ENCODE data around the gene PDE4A.
"Not testable (repeated sequence)": the region's sequence is repeated elsewhere in the genome, so short reads cannot be mapped to it uniquely, and the experiment has no call there.

PDE4A gene

GRCh38 chr19:10424011-10424637 lies 3.8 kb downstream of the PDE4A start:
- in situ Hi-C loops (cut with HindIII; ENCODE audit: low sequenced_read_pairs) = no loop called here

- in situ Hi-C loops (cut with HindIII; ENCODE audit: low sequenced_read_pairs) = no loop called here
Observed at GRCh38 chr19:10427169-10427568, 6.8 kb downstream of the PDE4A start.

- in situ Hi-C loops (cut with HindIII; ENCODE audit: low sequenced_read_pairs) = no loop called here
Observed at GRCh38 chr19:10428996-10429381, 8.7 kb downstream of the PDE4A start.

- in situ Hi-C loops (cut with HindIII; ENCODE audit: low sequenced_read_pairs) = no loop called here
Observed at GRCh38 chr19:10430505-10431253, 10.3 kb downstream of the PDE4A start.

- in situ Hi-C loops (cut with HindIII; ENCODE audit: low sequenced_read_pairs) = no loop called here
Observed at GRCh38 chr19:10431254-10431942, 11.1 kb downstream of the PDE4A start.

- in situ Hi-C loops (cut with HindIII; ENCODE audit: low sequenced_read_pairs) = no loop called here
Observed at GRCh38 chr19:10431943-10432735, 11.8 kb downstream of the PDE4A start.

GRCh38 chr19:10432736-10433130 lies 12.4 kb downstream of the PDE4A start:
- in situ Hi-C loops (cut with HindIII; ENCODE audit: low sequenced_read_pairs) = no loop called here

- in situ Hi-C loops (cut with HindIII; ENCODE audit: low sequenced_read_pairs) = no loop called here
Observed at GRCh38 chr19:10433131-10433536, 12.8 kb downstream of the PDE4A start.

- in situ Hi-C loops (cut with HindIII; ENCODE audit: low sequenced_read_pairs) = no loop called here
Observed at GRCh38 chr19:10439588-10439987, 19.2 kb downstream of the PDE4A start.

- in situ Hi-C loops (cut with HindIII; ENCODE audit: low sequenced_read_pairs) = no loop called here
Observed at GRCh38 chr19:10442698-10443097, 22.4 kb downstream of the PDE4A start.

GRCh38 chr19:10449037-10449436 lies 28.7 kb downstream of the PDE4A start:
- in situ Hi-C loops (cut with HindIII; ENCODE audit: low sequenced_read_pairs) = no loop called here

GRCh38 chr19:10450191-10450852 lies 30.0 kb downstream of the PDE4A start:
- in situ Hi-C loops (cut with HindIII; ENCODE audit: low sequenced_read_pairs) = no loop called here

- in situ Hi-C loops (cut with HindIII; ENCODE audit: low sequenced_read_pairs) = no loop called here
Observed at GRCh38 chr19:10450853-10451609, 30.7 kb downstream of the PDE4A start.

GRCh38 chr19:10452726-10453618 lies 32.6 kb downstream of the PDE4A start:
- in situ Hi-C loops (cut with HindIII; ENCODE audit: low sequenced_read_pairs) = no loop called here

GRCh38 chr19:10453852-10454251 lies 33.5 kb downstream of the PDE4A start:
- in situ Hi-C loops (cut with HindIII; ENCODE audit: low sequenced_read_pairs) = no loop called here

- in situ Hi-C loops (cut with HindIII; ENCODE audit: low sequenced_read_pairs) = no loop called here
Observed at GRCh38 chr19:10454267-10454666, 33.9 kb downstream of the PDE4A start.

GRCh38 chr19:10458733-10459132 lies 38.4 kb downstream of the PDE4A start:
- in situ Hi-C loops (cut with HindIII; ENCODE audit: low sequenced_read_pairs) = not testable (repeated sequence)

GRCh38 chr19:10460714-10461046 lies 40.3 kb downstream of the PDE4A start:
- in situ Hi-C loops (cut with HindIII; ENCODE audit: low sequenced_read_pairs) = no loop called here
